Measurements from ENCODE around the gene GPALPP1. TPM values are rescaled to one million over a fixed set of nuclear protein-coding genes. Genes with fewer than 3 reads are reported as not detected.
"Not testable (repeated sequence)": the region's sequence is repeated elsewhere in the genome, so short reads cannot be mapped to it uniquely, and the experiment has no call there.

The GPALPP1 gene
- total RNA-seq, 2 experiments from 2014 or later: 29.1 to 32.2 TPM

- Mint-ChIP-seq H3K9me3 (no peaks in the 10 kb centered on the region), H3K36me3 (peaks cover 11% of the 10 kb centered on the region), H3K4me3 (no peak overlapping the region), H3K27ac (no peak overlapping the region), H3K27me3 (no peaks in the 10 kb centered on the region), H3K4me1 (no peaks in the 10 kb centered on the region)
- no peak for DNase-seq
Observed at GRCh38 chr13:44976196-44976595, 13.1 kb upstream of the GPALPP1 start.

GRCh38 chr13:44976949-44977583, 12.3 kb upstream of the GPALPP1 start:
- Mint-ChIP-seq H3K27ac (no peak overlapping the region), H3K4me1 (no peaks in the 10 kb centered on the region), H3K9me3 (no peaks in the 10 kb centered on the region), H3K4me3 (no peak overlapping the region), H3K27me3 (no peaks in the 10 kb centered on the region), H3K36me3 (peaks cover 11% of the 10 kb centered on the region)
- no peak for DNase-seq

GRCh38 chr13:44978328-44978727, 11.0 kb upstream of the GPALPP1 start:
- peaks cover 11% of the 10 kb centered on the region for H3K36me3 Mint-ChIP-seq
- H3K9me3 Mint-ChIP-seq: no peaks in the 10 kb centered on the region
- H3K27me3 Mint-ChIP-seq: no peaks in the 10 kb centered on the region
- no peak for DNase-seq
- peaks cover 3% of the 10 kb centered on the region for H3K4me1 Mint-ChIP-seq
- H3K27ac Mint-ChIP-seq: no peak overlapping the region
- no peak overlapping the region for H3K4me3 Mint-ChIP-seq

DNA sequence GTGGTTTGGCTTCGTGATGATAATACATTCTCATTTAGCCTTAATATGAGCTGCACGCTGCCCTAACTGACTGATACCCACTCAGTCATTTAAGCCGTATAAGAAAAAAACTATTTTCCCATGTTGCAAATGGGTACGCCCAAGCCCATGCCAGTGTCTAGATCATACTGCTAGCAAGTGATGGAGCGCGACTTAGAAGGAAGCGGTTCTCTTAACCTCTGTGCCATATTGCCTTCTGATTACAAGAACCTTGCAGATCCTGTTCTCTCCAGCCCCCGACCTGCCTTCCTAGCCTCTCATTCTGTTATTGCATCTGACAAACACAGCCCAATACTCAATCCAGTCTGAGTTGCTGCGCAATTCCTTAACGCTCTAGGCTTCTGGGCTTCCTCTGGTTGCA, 603 bp downstream of the GPALPP1 start:
- no peaks in the 10 kb centered on the region for H3K9me3 Mint-ChIP-seq
- H3K4me1 Mint-ChIP-seq: peaks cover 43% of the 10 kb centered on the region
- H3K27me3 Mint-ChIP-seq: no peaks in the 10 kb centered on the region
- peak overlapping the region; percentile 96 for H3K27ac Mint-ChIP-seq
- peaks cover 18% of the 10 kb centered on the region for H3K36me3 Mint-ChIP-seq
- DNase-seq: no peak
- H3K4me3 Mint-ChIP-seq: peak overlapping the region; percentile 97

DNA sequence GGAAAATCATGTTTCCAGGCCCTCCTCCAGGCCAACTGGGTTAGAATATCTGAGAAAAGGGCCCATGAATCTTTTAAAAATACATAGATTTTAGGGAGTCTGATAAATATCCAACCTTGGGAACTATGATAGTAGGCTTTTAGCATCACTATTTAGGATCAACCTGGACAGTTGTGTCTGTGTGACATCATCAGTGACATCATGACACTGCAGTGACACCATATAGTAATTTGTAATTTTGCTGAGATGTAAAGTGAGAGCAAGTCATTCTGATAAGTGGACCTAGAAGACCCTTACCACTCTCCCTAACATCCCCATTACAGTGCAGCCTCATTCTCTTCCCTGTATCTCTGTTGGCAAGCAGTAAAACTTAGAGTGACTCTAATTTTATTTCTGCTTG, 14.1 kb downstream of the GPALPP1 start:
- Mint-ChIP-seq H3K9me3 (no peaks in the 10 kb centered on the region), H3K27me3 (no peaks in the 10 kb centered on the region), H3K36me3 (peaks cover 12% of the 10 kb centered on the region), H3K4me1 (no peaks in the 10 kb centered on the region), H3K27ac (no peak overlapping the region), H3K4me3 (no peak overlapping the region)
- no peak for DNase-seq

DNA sequence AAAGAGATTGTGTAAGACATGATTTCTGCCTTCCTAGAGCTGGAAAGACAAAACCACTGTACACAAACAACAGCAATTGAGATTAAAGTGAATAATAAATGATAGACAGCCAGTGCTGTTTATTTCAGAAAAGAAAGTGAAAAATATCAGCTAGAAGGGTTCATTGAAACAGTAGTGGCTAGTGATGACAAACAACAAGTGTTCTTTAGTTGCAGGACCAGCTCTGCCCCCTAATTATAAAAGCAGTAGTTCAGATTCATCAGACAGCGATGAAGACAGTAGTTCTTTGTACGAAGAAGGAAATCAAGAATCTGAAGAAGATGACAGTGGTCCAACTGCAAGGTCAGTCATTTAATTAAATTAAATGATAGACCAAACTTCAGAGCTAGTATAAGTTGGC, 14.8 kb downstream of the GPALPP1 start:
- Mint-ChIP-seq H3K9me3 (no peaks in the 10 kb centered on the region), H3K4me1 (no peaks in the 10 kb centered on the region), H3K36me3 (peaks cover 12% of the 10 kb centered on the region), H3K27me3 (no peaks in the 10 kb centered on the region), H3K4me3 (no peak overlapping the region), H3K27ac (no peak overlapping the region)
- DNase-seq: no peak

DNA sequence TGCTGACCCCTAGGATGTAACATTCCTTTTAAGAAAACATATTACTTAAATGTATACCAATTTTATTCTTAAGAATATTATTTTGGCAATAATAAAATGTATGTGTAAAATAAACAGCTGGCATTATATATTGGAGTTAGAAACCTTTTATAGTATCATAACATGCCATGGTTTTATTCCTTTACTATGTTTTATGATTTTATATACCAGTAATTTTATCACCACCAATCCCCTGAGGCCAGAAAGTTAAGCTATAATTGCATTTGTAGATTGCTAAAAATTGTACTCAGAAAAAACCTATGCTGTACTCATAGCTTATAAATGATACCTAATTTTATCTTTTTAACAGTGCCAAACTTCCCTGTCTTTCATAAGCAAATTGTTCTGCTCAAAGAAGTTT, 17.9 kb downstream of the GPALPP1 start:
- no peak for DNase-seq
- Mint-ChIP-seq H3K9me3 (no peaks in the 10 kb centered on the region), H3K4me1 (no peaks in the 10 kb centered on the region), H3K36me3 (peaks cover 17% of the 10 kb centered on the region), H3K27ac (no peak overlapping the region), H3K4me3 (no peak overlapping the region), H3K27me3 (no peaks in the 10 kb centered on the region)

DNA sequence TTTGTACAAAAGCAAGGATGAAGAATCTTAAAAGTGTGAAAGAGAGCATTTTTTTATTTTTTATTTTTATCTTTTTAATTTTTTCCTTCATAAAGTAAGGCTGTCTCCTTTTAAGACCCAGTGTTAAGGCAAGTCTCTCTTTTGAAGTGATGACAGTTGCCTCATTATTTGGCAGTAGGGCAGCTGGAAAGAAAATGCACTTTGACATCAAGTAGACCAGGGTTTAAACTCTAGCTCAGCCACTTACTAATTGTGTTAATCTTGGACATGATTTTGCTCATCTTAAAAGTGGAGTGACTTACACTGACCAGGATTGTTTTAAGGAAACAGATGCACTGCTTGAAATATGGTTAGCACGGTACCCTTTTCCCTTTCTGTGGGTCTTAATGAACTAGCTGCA, 18.5 kb downstream of the GPALPP1 start:
- H3K27ac Mint-ChIP-seq: no peak overlapping the region
- no peaks in the 10 kb centered on the region for H3K4me1 Mint-ChIP-seq
- no peak for DNase-seq
- no peak overlapping the region for H3K4me3 Mint-ChIP-seq
- no peaks in the 10 kb centered on the region for H3K27me3 Mint-ChIP-seq
- no peaks in the 10 kb centered on the region for H3K9me3 Mint-ChIP-seq
- H3K36me3 Mint-ChIP-seq: peaks cover 14% of the 10 kb centered on the region

DNA sequence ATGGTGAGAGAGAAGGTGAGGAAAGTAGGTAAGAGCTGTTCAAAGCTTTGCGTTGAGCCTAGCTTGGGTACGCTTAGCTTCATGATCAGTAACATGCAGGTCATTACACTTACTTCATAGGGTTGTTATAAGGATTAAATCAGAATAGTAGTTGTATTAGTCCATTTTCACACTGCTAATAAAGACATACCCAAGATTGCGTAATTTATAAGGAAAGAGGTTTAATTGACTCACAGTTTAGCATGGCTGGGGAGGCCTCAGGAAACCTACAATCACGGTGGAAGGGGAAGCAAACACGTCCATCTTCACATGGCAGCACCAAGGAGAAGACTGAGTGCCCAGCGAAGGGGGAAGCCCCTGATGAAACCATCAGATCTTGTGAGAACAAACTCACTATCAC, 21.9 kb downstream of the GPALPP1 start:
- Mint-ChIP-seq H3K36me3 (peaks cover 16% of the 10 kb centered on the region), H3K9me3 (no peaks in the 10 kb centered on the region), H3K27me3 (no peaks in the 10 kb centered on the region), H3K27ac (no peak overlapping the region), H3K4me3 (no peak overlapping the region), H3K4me1 (no peaks in the 10 kb centered on the region)
- DNase-seq: no peak

DNA sequence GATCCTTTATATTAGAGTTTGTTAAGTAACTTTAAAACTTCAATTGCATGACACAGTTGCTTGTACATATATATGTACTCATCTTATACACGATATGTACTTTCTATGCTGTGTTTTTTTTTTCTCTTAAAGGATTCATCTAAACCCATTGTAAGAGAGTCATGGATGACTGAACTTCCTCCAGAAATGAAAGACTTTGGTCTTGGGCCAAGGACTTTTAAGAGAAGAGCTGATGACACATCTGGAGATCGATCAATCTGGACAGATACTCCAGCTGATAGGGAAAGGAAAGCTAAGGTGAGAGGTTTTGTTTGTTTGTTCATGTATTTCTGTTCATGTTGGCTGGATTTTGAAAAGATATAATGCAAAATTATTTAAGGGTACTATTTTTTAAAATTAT, 26.0 kb downstream of the GPALPP1 start:
- H3K36me3 Mint-ChIP-seq: peaks cover 15% of the 10 kb centered on the region
- no peak overlapping the region for H3K27ac Mint-ChIP-seq
- H3K4me3 Mint-ChIP-seq: no peak overlapping the region
- no peaks in the 10 kb centered on the region for H3K9me3 Mint-ChIP-seq
- no peak for DNase-seq
- no peaks in the 10 kb centered on the region for H3K27me3 Mint-ChIP-seq
- no peaks in the 10 kb centered on the region for H3K4me1 Mint-ChIP-seq

DNA sequence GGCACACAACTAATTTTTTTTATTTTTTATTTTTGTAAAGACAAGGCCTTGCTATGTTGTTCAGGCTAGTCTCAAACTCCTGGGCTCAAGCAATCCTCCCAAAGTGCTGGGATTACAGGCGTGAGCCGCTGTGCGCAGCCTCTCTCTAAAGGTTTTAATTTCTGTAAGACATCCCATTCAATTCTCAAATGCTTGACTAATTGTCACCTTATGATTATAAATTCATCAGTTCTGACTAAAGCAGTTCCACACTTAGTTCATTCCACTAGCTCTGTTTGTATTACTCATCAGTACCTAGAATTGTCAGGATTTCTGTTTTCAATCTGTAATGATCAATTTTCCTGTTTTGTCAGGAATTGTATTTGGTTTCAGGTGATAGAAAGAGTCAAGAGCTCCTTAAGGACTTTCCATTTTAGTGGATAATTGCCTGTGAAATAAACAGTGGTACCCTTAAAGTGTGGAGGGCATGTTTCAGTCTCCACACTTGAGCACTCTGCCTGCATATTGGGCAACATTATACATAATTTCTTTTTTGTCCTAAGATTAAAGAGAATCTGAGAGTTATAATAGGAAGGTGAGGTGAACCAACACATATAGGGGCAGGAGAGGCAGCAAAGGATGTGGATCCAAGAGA, 27.6 kb downstream of the GPALPP1 start:
- H3K9me3 Mint-ChIP-seq: no peaks in the 10 kb centered on the region
- no peak for DNase-seq
- H3K4me1 Mint-ChIP-seq: no peaks in the 10 kb centered on the region
- H3K27me3 Mint-ChIP-seq: no peaks in the 10 kb centered on the region
- peaks cover 12% of the 10 kb centered on the region for H3K36me3 Mint-ChIP-seq
- no peak overlapping the region for H3K4me3 Mint-ChIP-seq
- H3K27ac Mint-ChIP-seq: no peak overlapping the region

DNA sequence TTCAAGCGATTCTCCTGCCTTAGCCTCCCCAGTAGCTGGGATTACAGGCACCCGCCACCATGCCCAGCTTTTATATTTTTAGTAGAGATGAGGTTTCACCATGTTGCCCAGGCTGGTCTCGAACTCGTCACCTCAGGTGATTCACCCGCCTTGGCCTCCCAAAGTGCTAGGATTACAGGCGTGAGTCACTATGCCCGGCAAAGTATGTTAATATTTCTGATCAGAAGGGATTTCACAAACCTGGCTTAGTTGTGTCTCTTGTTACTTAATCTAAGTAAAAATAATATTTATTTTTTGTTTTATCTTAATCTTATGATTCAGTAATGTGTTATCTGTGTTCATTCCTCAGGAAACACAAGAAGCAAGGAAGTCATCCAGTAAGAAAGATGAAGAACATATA, 30.6 kb downstream of the GPALPP1 start:
- H3K36me3 Mint-ChIP-seq: peaks cover 12% of the 10 kb centered on the region
- not testable (repeated sequence) for H3K4me3 Mint-ChIP-seq, H3K27ac Mint-ChIP-seq, H3K27me3 Mint-ChIP-seq, DNase-seq, H3K4me1 Mint-ChIP-seq, H3K9me3 Mint-ChIP-seq

GRCh38 chr13:45021250-45021649, 31.9 kb downstream of the GPALPP1 start:
- H3K36me3 Mint-ChIP-seq: peaks cover 10% of the 10 kb centered on the region
- H3K4me3 Mint-ChIP-seq: no peak overlapping the region
- H3K9me3 Mint-ChIP-seq: no peaks in the 10 kb centered on the region
- DNase-seq: no peak
- H3K4me1 Mint-ChIP-seq: no peaks in the 10 kb centered on the region
- no peak overlapping the region for H3K27ac Mint-ChIP-seq
- H3K27me3 Mint-ChIP-seq: no peaks in the 10 kb centered on the region

- no peak for DNase-seq
- H3K4me3 Mint-ChIP-seq: no peak overlapping the region
- H3K36me3 Mint-ChIP-seq: peaks cover 5% of the 10 kb centered on the region
- no peaks in the 10 kb centered on the region for H3K27me3 Mint-ChIP-seq
- H3K4me1 Mint-ChIP-seq: no peaks in the 10 kb centered on the region
- no peak overlapping the region for H3K27ac Mint-ChIP-seq
- no peaks in the 10 kb centered on the region for H3K9me3 Mint-ChIP-seq
Observed at GRCh38 chr13:45024847-45025246, 35.5 kb downstream of the GPALPP1 start.

DNA sequence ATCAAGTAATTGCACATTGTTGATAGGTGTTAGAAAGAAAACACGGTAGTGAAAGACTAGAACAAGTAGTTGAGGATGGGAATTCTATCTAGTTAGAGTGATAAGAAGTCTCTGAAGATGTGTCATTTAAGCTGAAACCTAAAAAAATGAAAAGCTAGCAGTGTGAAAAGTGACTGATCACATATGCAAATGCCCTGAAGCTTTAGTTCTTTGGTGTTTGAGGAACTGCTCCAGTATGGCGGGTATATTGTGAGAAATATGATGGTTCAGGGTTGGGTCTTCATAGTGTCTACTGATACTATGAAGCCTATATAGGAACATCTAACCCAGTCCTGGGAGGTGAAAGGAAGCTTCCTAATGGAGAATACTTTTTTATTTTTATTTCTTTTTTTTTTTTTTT, 45.0 kb downstream of the GPALPP1 start:
- Mint-ChIP-seq H3K27ac (no peak overlapping the region), H3K4me3 (no peak overlapping the region), H3K9me3 (no peaks in the 10 kb centered on the region), H3K27me3 (no peaks in the 10 kb centered on the region), H3K4me1 (no peaks in the 10 kb centered on the region), H3K36me3 (peaks cover 14% of the 10 kb centered on the region)
- DNase-seq: no peak

DNA sequence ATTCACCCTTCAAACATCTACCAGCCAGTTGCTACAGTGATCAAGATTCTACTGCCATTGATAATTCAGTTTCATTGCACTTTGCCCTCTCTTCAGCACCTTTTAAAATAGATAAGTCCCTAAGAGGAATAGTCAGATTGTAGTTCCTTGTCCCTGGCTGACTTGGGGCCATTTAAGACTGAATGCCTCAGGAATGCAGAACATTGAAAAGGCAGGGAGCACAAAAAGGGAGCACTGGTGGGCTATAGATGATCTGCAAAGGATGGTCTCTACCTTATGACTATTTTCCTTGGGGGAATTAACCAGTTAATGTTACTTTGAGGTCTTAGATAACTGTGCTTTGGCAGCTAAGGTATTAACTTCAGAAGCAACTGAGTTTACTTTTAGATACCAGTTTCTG, 46.9 kb downstream of the GPALPP1 start:
- no peaks in the 10 kb centered on the region for H3K27me3 Mint-ChIP-seq
- H3K9me3 Mint-ChIP-seq: no peaks in the 10 kb centered on the region
- no peak overlapping the region for H3K27ac Mint-ChIP-seq

More for the DNA sequence above, 46.9 kb downstream of the GPALPP1 start:
- peaks cover 14% of the 10 kb centered on the region for H3K36me3 Mint-ChIP-seq
- no peak for DNase-seq
- H3K4me1 Mint-ChIP-seq: no peaks in the 10 kb centered on the region
- H3K4me3 Mint-ChIP-seq: no peak overlapping the region
